Endothelial cell of umbilical vein (primary cell): ENCODE data around the gene UVRAG.

ENCODE experiments used
- EZH2 ChIP-seq: IDR thresholded peaks from 2 replicates; pipeline ENCODE4 v1.6.1; 2012; ENCODE audit warnings: borderline replicate concordance, low read depth, mild to moderate bottlenecking, moderate library complexity, low read length, inconsistent platforms; ENCODE audit not compliant: severe bottlenecking
- JUN ChIP-seq: IDR thresholded peaks from 2 replicates; pipeline ENCODE4 v1.6.1; 2011; ENCODE audit warnings: borderline replicate concordance, low read depth; ENCODE audit not compliant: insufficient read length, insufficient read depth
- MYC ChIP-seq: IDR thresholded peaks from one replicate; pipeline ENCODE4 v1.6.1; 2011; ENCODE audit warnings: mild to moderate bottlenecking, low read depth, low read length
- POLR2A ChIP-seq: IDR thresholded peaks from 2 replicates; pipeline ENCODE4 v1.6.1; 2012; ENCODE audit warnings: low read depth, mild to moderate bottlenecking, control low read depth, low read length
- POLR2AphosphoS5 ChIP-seq: IDR thresholded peaks from 2 replicates; pipeline ENCODE4 v1.6.1; 2012; ENCODE audit warnings: low read depth, mild to moderate bottlenecking, control low read depth, low read length, moderate library complexity; ENCODE audit not compliant: insufficient read depth
- TF ChIP-seq, protein P1 (sequence below), 2 donors: IDR thresholded peaks; 1 replicate in 1 of 2; 2 replicates in 1 of 2; pipeline ENCODE4 v1.5.1; 2011; ENCODE audit warnings: low read length in 2 of 2, mild to moderate bottlenecking in 2 of 2, moderate library complexity in 2 of 2, control low read depth in 1 of 2, inconsistent platforms in 1 of 2, low read depth in 1 of 2; ENCODE audit not compliant: insufficient read depth in 1 of 2; ENCODE audit errors: extremely low read depth in 1 of 2

DNA sequence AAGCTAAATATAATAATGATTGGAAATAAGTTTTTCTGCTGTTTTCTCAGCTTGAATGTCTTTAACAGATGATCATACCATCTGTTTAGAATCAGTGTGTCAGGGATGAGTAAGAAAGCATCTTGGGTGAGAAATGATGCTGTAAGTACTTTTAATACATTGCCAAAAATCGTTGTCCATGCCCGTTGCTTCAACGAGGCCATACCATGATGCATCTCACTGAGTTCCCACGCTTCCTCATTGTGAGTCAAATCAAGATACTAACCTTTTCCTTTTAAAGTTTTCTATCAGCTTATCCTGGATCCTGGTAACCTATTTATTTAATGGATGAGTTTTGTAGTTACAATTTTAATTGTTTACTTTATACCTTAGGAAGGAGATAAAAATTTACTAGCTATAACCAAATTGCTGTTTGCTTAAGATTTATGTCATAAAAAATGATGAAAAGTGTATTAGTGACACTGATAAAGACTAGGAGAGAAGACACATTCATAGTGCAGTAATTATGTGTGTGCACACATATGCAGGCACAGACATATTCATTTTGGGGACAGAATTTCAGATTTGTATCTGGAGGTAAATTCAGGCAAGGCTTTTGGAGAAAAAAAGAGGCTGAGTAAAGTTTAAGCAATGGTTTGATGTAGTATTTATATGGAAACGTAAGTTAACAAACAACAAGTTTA is 154.8 kb downstream of the UVRAG start:
- TF ChIP-seq, protein P1, sequence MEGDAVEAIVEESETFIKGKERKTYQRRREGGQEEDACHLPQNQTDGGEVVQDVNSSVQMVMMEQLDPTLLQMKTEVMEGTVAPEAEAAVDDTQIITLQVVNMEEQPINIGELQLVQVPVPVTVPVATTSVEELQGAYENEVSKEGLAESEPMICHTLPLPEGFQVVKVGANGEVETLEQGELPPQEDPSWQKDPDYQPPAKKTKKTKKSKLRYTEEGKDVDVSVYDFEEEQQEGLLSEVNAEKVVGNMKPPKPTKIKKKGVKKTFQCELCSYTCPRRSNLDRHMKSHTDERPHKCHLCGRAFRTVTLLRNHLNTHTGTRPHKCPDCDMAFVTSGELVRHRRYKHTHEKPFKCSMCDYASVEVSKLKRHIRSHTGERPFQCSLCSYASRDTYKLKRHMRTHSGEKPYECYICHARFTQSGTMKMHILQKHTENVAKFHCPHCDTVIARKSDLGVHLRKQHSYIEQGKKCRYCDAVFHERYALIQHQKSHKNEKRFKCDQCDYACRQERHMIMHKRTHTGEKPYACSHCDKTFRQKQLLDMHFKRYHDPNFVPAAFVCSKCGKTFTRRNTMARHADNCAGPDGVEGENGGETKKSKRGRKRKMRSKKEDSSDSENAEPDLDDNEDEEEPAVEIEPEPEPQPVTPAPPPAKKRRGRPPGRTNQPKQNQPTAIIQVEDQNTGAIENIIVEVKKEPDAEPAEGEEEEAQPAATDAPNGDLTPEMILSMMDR (IDR thresholded peaks at IDR 0.05; ENCODE audit: extremely low read depth in 1 of 2, insufficient read depth in 1 of 2, low read depth in 1 of 2, low read length in 2 of 2) = no peak
- TF ChIP-seq POLR2A (no peak), EZH2 (no peak), MYC (no peak), JUN (no peak), POLR2AphosphoS5 (no peak)
